ENCODE data around the gene EPHA10.
"Not testable (repeated sequence)": the region's sequence is repeated elsewhere in the genome, so short reads cannot be mapped to it uniquely, and the experiment has no call there.

Gene EPHA10

GRCh38 chr1:37708471-37708870 lies 56.4 kb downstream of the EPHA10 start:
- no peak for DNase-seq

GRCh38 chr1:37705399-37705798 lies 59.5 kb downstream of the EPHA10 start:
- no peak for DNase-seq

GRCh38 chr1:37704966-37705365 lies 60.0 kb downstream of the EPHA10 start:
- DNase-seq, result no peak

GRCh38 chr1:37703061-37703460 lies 61.9 kb downstream of the EPHA10 start:
- DNase-seq, result no peak

- DNase-seq, result no peak
These were observed 63.9 kb downstream of the EPHA10 start for GRCh38 chr1:37701051-37701450.

- DNase-seq, result no peak
These were observed 65.8 kb downstream of the EPHA10 start for GRCh38 chr1:37699147-37699546.

- DNase-seq, result no peak
These were observed 67.2 kb downstream of the EPHA10 start for GRCh38 chr1:37697737-37698136.

- DNase-seq, result no peak
These were observed 67.8 kb downstream of the EPHA10 start for GRCh38 chr1:37697090-37697489.

GRCh38 chr1:37692834-37693175 lies 72.1 kb downstream of the EPHA10 start:
- DNase-seq, result no peak

GRCh38 chr1:37692078-37692833 lies 72.7 kb downstream of the EPHA10 start, which contains the start of gene CDCA8:
TSS of gene CDCA8 (plus strand) at chr1:37692516. CDS start at chr1:37692691, 175 bp downstream.
- peak; percentile 95 for DNase-seq

- no peak for DNase-seq
These were observed 73.3 kb downstream of the EPHA10 start for GRCh38 chr1:37691497-37692077.

GRCh38 chr1:37688926-37689325 lies 76.0 kb downstream of the EPHA10 start:
- DNase-seq, result no peak

GRCh38 chr1:37687764-37688163 lies 77.2 kb downstream of the EPHA10 start:
- not testable (repeated sequence) for DNase-seq

GRCh38 chr1:37685722-37686121 lies 79.2 kb downstream of the EPHA10 start:
- no peak for DNase-seq

- DNase-seq, result not testable (repeated sequence)
These were observed 80.7 kb downstream of the EPHA10 start for GRCh38 chr1:37684182-37684581.

- peak; percentile 37 for DNase-seq
These were observed 82.5 kb downstream of the EPHA10 start for GRCh38 chr1:37682334-37682987.

- DNase-seq, result no peak
These were observed 84.0 kb downstream of the EPHA10 start for GRCh38 chr1:37680933-37681332.

GRCh38 chr1:37677808-37678207 lies 87.1 kb downstream of the EPHA10 start:
- no peak for DNase-seq

- no peak for DNase-seq
These were observed 87.8 kb downstream of the EPHA10 start for GRCh38 chr1:37677143-37677439.

GRCh38 chr1:37676281-37677142 lies 88.4 kb downstream of the EPHA10 start:
- DNase-seq, result no peak

GRCh38 chr1:37673920-37674319 lies 91.0 kb downstream of the EPHA10 start:
- DNase-seq, result no peak

GRCh38 chr1:37672136-37672870 lies 92.6 kb downstream of the EPHA10 start:
- no peak for DNase-seq

GRCh38 chr1:37671261-37671660 lies 93.7 kb downstream of the EPHA10 start:
- no peak for DNase-seq

All from NCI-H2081 treated with DMSO at 0.1 percent for 48 hours (cell line).